ENCODE data around the gene LRRC34.

LRRC34 gene

DNA sequence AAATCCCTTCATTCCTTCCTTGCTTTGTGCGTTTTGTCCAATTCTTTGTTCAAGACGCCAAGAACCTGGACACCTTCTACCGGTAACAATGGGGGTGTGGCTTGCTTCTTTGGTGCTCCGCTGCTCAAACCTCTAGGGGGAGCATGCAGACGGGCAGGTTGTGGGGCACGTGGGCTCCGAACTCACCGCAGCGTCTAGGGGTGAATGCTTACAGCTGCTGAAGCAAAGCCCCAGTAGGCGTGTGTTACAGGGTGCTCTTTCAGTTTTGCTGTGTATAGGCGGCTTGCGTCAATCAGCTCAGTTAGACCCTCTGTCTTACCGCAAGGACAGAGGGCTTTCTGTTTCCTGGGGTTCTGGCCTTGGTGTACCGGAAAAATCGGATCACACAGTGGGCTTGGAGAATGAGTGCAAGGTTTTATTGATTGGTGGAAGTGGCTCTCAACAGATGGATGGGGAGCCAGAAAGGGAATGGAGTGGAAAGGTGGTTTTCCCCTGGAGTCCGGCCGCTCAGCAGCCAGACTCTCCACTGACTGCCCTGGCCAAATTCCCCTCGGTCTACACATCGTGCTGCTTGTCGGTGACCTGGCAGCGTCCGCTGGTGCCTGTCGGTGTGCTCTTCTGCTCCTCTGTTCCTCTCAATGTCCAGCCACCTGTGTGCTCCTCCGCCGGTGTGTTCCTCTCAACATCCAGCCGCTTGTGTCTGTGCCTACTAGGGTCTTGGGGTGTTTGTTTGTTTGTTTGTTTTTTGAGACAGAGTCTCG lies 1.2 kb upstream of the LRRC34 start:
- TF ChIP-seq CTCF (IDR thresholded peaks at IDR 0.05; ENCODE audit: extremely low read depth, missing control alignments), result peak; percentile 71
- DNase-seq (ENCODE audit: low spot score), result peak; percentile 79

DNA sequence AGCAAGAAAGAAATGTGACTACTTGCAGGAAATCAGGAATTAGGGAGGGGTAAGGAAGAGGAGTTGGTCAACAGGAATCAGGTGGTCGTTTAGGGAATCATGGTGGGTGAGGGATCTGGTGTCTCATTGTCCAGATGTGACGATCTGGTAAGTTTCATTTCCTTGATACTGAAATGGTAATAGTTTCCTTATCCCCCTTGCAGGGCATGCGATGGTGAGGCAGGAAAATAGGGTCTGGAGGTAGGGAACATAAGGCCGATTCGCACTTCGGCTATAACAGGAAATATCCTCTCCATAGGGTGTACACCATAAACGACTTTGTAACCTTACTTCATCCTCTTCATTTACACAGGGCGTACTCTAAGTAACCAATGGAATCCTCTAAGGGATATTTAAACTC lies 574 bp upstream of the LRRC34 start:
- no peak for TF ChIP-seq CTCF (IDR thresholded peaks at IDR 0.05; ENCODE audit: extremely low read depth, missing control alignments)
- DNase-seq (ENCODE audit: low spot score), result no peak

- peak; percentile 35 for DNase-seq (ENCODE audit: low spot score)
These were observed 923 bp downstream of the LRRC34 start for GRCh38 chr3:169811631-169812331.

GRCh38 chr3:169809230-169809795 lies 3.4 kb downstream of the LRRC34 start:
- no peak for TF ChIP-seq CTCF (IDR thresholded peaks at IDR 0.05; ENCODE audit: extremely low read depth, missing control alignments)
- no peak for DNase-seq (ENCODE audit: low spot score)

More at GRCh38 chr3:169811631-169812331, 923 bp downstream of the LRRC34 start:
- TF ChIP-seq CTCF (IDR thresholded peaks at IDR 0.05; ENCODE audit: extremely low read depth, missing control alignments), result no peak

DNA sequence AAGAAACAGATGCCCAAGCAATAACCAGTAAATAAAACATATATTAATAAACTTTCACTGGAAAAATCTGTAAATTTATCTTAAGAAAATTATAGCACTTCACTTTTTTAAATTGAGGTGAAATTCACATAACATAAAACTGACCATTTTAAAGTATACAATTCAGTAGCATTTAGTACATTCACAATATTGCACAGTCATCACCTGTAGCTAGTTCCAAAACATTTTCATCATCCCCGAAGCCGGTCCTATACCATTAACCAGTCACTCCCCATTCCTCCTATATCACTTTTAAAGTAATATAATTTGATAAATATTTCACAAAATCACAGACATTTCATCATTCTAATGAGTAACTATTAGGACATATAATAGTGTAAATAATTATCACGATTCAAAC lies 8.0 kb downstream of the LRRC34 start:
- no peak for TF ChIP-seq CTCF (IDR thresholded peaks at IDR 0.05; ENCODE audit: extremely low read depth, missing control alignments)
- no peak for DNase-seq (ENCODE audit: low spot score)

GRCh38 chr3:169792359-169792758 lies 20.3 kb downstream of the LRRC34 start:
- TF ChIP-seq CTCF (IDR thresholded peaks at IDR 0.05; ENCODE audit: extremely low read depth, missing control alignments), result no peak
- no peak for DNase-seq (ENCODE audit: low spot score)
